Measurements from ENCODE around the gene FMN2. TPM values are rescaled to one million over a fixed set of nuclear protein-coding genes. Genes with fewer than 3 reads are reported as not detected.

Gene FMN2
- total RNA-seq, 1 donor from 2014 or later = 13.2 TPM

- Mint-ChIP-seq H3K4me3 (no peak overlapping the region), H3K36me3 (ENCODE audit: low read depth) (no peaks in the 10 kb centered on the region), H3K9me3 (no peaks in the 10 kb centered on the region), H3K4me1 (peaks cover 11% of the 10 kb centered on the region), H3K27ac (ENCODE audit: unreplicated experiment) (peak overlapping the region; percentile 32), H3K27me3 (ENCODE audit: low read depth) (no peaks in the 10 kb centered on the region)
- DNase-seq (ENCODE audit: low read depth, low spot score) = no peak
- TF ChIP-seq, protein P1, sequence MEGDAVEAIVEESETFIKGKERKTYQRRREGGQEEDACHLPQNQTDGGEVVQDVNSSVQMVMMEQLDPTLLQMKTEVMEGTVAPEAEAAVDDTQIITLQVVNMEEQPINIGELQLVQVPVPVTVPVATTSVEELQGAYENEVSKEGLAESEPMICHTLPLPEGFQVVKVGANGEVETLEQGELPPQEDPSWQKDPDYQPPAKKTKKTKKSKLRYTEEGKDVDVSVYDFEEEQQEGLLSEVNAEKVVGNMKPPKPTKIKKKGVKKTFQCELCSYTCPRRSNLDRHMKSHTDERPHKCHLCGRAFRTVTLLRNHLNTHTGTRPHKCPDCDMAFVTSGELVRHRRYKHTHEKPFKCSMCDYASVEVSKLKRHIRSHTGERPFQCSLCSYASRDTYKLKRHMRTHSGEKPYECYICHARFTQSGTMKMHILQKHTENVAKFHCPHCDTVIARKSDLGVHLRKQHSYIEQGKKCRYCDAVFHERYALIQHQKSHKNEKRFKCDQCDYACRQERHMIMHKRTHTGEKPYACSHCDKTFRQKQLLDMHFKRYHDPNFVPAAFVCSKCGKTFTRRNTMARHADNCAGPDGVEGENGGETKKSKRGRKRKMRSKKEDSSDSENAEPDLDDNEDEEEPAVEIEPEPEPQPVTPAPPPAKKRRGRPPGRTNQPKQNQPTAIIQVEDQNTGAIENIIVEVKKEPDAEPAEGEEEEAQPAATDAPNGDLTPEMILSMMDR (conservative IDR thresholded peaks at IDR 0.05) = no peak
Measured at GRCh38 chr1:240056350-240056749, 35.3 kb upstream of the FMN2 start.

DNA sequence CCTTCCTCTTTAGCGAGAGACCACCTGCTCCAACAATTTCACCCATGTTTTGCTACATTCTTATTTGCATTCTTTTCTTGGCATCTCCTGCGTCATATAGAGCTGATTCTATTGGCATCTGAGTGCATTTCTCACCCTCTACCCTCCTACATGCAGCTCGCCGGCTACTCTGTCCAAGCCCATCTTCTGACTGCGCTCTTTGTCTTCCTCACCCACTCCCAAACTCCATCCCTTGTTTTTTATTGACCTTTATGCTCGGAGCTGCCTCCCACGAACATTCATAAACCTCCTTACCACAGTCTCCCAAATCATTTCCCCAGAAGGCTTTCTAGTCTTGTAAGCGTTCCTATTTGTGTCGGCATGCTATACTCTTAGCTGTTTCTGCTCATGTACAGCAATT lies 33.6 kb upstream of the FMN2 start:
- DNase-seq (ENCODE audit: low read depth, low spot score) = no peak
- no peaks in the 10 kb centered on the region for H3K27me3 Mint-ChIP-seq (ENCODE audit: low read depth)
- no peaks in the 10 kb centered on the region for H3K36me3 Mint-ChIP-seq (ENCODE audit: low read depth)
- H3K4me1 Mint-ChIP-seq = peaks cover 11% of the 10 kb centered on the region
- H3K27ac Mint-ChIP-seq (ENCODE audit: unreplicated experiment) = no peak overlapping the region
- H3K4me3 Mint-ChIP-seq = no peak overlapping the region
- no peaks in the 10 kb centered on the region for H3K9me3 Mint-ChIP-seq
- TF ChIP-seq, protein P1 (conservative IDR thresholded peaks at IDR 0.05) = no peak

DNA sequence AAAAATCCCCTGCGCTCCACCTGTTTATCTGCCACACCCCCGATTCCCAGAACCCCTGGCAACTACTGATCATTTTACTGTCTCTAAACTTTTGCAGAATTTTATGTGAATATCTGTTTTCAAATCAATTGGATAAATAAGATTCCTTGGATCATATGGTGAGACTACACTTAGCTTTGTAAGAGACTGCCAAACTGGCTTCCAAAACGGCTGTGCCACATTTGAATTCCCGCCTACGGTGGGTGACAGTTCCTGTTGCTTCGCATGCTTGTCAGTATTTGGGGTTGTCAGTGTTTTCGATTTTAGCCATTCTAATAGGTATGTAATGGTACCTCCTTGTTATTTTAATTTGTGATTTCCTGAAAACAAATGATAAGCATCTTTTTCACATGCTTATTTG lies 22.7 kb upstream of the FMN2 start:
- peaks cover 2% of the 10 kb centered on the region for H3K36me3 Mint-ChIP-seq (ENCODE audit: low read depth)
- TF ChIP-seq, protein P1 (conservative IDR thresholded peaks at IDR 0.05) = no peak
- no peak overlapping the region for H3K27ac Mint-ChIP-seq (ENCODE audit: unreplicated experiment)
- no peak for DNase-seq (ENCODE audit: low read depth, low spot score)
- H3K27me3 Mint-ChIP-seq (ENCODE audit: low read depth) = no peaks in the 10 kb centered on the region
- no peak overlapping the region for H3K4me3 Mint-ChIP-seq
- peaks cover 3% of the 10 kb centered on the region for H3K9me3 Mint-ChIP-seq
- H3K4me1 Mint-ChIP-seq = peaks cover 3% of the 10 kb centered on the region

DNA sequence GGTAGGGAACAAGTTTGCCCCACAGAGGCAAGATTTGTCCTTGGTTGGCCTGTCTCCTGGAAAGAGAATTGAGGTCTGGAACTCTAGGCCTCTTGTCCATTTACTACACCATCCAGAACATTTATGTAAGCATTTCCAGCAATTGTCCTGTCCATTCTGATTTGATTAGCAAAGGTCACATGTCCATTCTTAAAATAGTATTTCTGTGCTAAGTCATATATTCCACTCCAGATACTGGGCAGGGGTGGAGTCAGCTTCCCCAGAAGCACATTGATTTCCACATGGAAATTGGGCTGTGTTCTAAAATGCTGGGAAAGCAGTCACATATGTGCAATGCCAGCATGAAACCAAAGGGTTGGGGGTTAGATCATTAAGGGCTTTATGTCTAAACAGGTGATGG lies 21.5 kb upstream of the FMN2 start:
- Mint-ChIP-seq H3K27me3 (ENCODE audit: low read depth) (no peaks in the 10 kb centered on the region), H3K36me3 (ENCODE audit: low read depth) (peaks cover 2% of the 10 kb centered on the region), H3K9me3 (peaks cover 3% of the 10 kb centered on the region), H3K4me3 (no peak overlapping the region), H3K27ac (ENCODE audit: unreplicated experiment) (no peak overlapping the region), H3K4me1 (peaks cover 8% of the 10 kb centered on the region)
- TF ChIP-seq, protein P1 (conservative IDR thresholded peaks at IDR 0.05) = no peak
- DNase-seq (ENCODE audit: low read depth, low spot score) = no peak

- DNase-seq (ENCODE audit: low read depth, low spot score) = no peak
- Mint-ChIP-seq H3K36me3 (ENCODE audit: low read depth) (peaks cover 2% of the 10 kb centered on the region), H3K4me1 (peaks cover 10% of the 10 kb centered on the region), H3K9me3 (peaks cover 3% of the 10 kb centered on the region), H3K27ac (ENCODE audit: unreplicated experiment) (no peak overlapping the region), H3K4me3 (no peak overlapping the region), H3K27me3 (ENCODE audit: low read depth) (no peaks in the 10 kb centered on the region)
- TF ChIP-seq, protein P1 (conservative IDR thresholded peaks at IDR 0.05) = no peak
Measured at GRCh38 chr1:240073097-240073496, 18.6 kb upstream of the FMN2 start.

- H3K27ac Mint-ChIP-seq (ENCODE audit: unreplicated experiment) = no peak overlapping the region
- no peak overlapping the region for H3K4me3 Mint-ChIP-seq
Measured at GRCh38 chr1:240074422-240074821, 17.3 kb upstream of the FMN2 start.

More at GRCh38 chr1:240074422-240074821, 17.3 kb upstream of the FMN2 start:
- no peak for DNase-seq (ENCODE audit: low read depth, low spot score)
- H3K9me3 Mint-ChIP-seq = peaks cover 6% of the 10 kb centered on the region
- peaks cover 10% of the 10 kb centered on the region for H3K4me1 Mint-ChIP-seq
- H3K36me3 Mint-ChIP-seq (ENCODE audit: low read depth) = peaks cover 2% of the 10 kb centered on the region
- H3K27me3 Mint-ChIP-seq (ENCODE audit: low read depth) = no peaks in the 10 kb centered on the region
- TF ChIP-seq, protein P1 (conservative IDR thresholded peaks at IDR 0.05) = no peak
